Liver (tissue), 9 donors: ENCODE measurements around the gene PREP. TPM values are rescaled to one million over a fixed set of nuclear protein-coding genes. Genes with fewer than 3 reads are reported as not detected.
"Not testable (repeated sequence)": the region's sequence is repeated elsewhere in the genome, so short reads cannot be mapped to it uniquely, and the experiment has no call there.

Source experiments
- DNase-seq: peaks from one replicate; pipeline ENCODE4 v3.0.0-alpha.2; 2017; ENCODE audit warnings: low spot score
- H3K27ac ChIP-seq, 2 donors: one replicate each; pipeline ENCODE4 v1.7.0; 2013; ENCODE audit warnings: inconsistent platforms in 2 of 2, low read length in 2 of 2, control low read depth in 1 of 2, low read depth in 1 of 2, mild to moderate bottlenecking in 1 of 2
- H3K27me3 ChIP-seq, 4 donors: one replicate each; pipeline versions ENCODE4 v1.6.1 to v1.7.0; 2013; ENCODE audit warnings: low read length in 3 of 4, inconsistent platforms in 1 of 4, mild to moderate bottlenecking in 1 of 4, moderate library complexity in 1 of 4; ENCODE audit not compliant: control insufficient read depth in 4 of 4, insufficient read depth in 4 of 4
- H3K36me3 ChIP-seq, 4 donors: one replicate each; pipeline versions ENCODE4 v1.6.1 to v1.7.0; 2013; ENCODE audit warnings: low read length in 3 of 4, mild to moderate bottlenecking in 3 of 4, low read depth in 1 of 4, moderate library complexity in 1 of 4; ENCODE audit not compliant: control insufficient read depth in 4 of 4, insufficient read depth in 3 of 4
- H3K4me1 ChIP-seq, 4 donors: one replicate each; pipeline versions ENCODE4 v1.6.1 to v1.7.0; 2013; ENCODE audit warnings: low read length in 3 of 4, mild to moderate bottlenecking in 3 of 4, moderate library complexity in 1 of 4; ENCODE audit not compliant: control insufficient read depth in 4 of 4, insufficient read depth in 4 of 4
- H3K4me3 ChIP-seq, 3 donors: one replicate each; pipeline versions ENCODE4 v1.6.1 to v1.7.0; 2013; ENCODE audit warnings: low read length in 3 of 3, control low read depth in 1 of 3, low read depth in 1 of 3, mild to moderate bottlenecking in 1 of 3
- H3K9ac ChIP-seq, 2 donors: one replicate each; pipeline ENCODE4 v1.7.0; 2013; ENCODE audit warnings: low read length in 2 of 2, mild to moderate bottlenecking in 2 of 2, moderate library complexity in 2 of 2, control low read depth in 1 of 2, low read depth in 1 of 2
- H3K9me3 ChIP-seq, 4 donors: one replicate each; pipeline versions ENCODE4 v1.6.1 to v1.7.0; 2013; ENCODE audit warnings: low read length in 3 of 4; ENCODE audit not compliant: control insufficient read depth in 4 of 4
- EGR1 ChIP-seq, 2 donors: IDR thresholded peaks; 2 replicates each; pipeline ENCODE4 v1.6.1; 2016 to 2018; ENCODE audit warnings: antibody characterized with exemption in 2 of 2, low read depth in 2 of 2
- FOXA1 ChIP-seq: IDR thresholded peaks from 2 replicates; pipeline ENCODE4 v1.6.1; 2016; ENCODE audit warnings: antibody characterized with exemption
- FOXA2 ChIP-seq: IDR thresholded peaks from 2 replicates; pipeline ENCODE4 v1.6.1; 2016; ENCODE audit warnings: antibody characterized with exemption
- GABPA ChIP-seq, 2 donors: IDR thresholded peaks in 1 of 2; conservative IDR thresholded peaks in 1 of 2; 2 replicates each; pipeline ENCODE4 v1.6.1; 2016; ENCODE audit warnings: antibody characterized with exemption in 2 of 2, mild to moderate bottlenecking in 1 of 2, moderate library complexity in 1 of 2
- JUND ChIP-seq, 2 donors: IDR thresholded peaks; 2 replicates each; pipeline ENCODE4 v1.6.1; 2016; ENCODE audit warnings: antibody characterized with exemption in 2 of 2
- NR2F2 ChIP-seq: IDR thresholded peaks from 2 replicates; pipeline ENCODE4 v1.6.1; 2016; ENCODE audit warnings: antibody characterized with exemption
- RAD21 ChIP-seq, 2 donors: IDR thresholded peaks; 2 replicates each; pipeline ENCODE4 v1.6.1; 2016; ENCODE audit warnings: antibody characterized with exemption in 2 of 2, mild to moderate bottlenecking in 2 of 2
- REST ChIP-seq: IDR thresholded peaks from 2 replicates; pipeline ENCODE4 v1.6.1; 2016; ENCODE audit warnings: antibody characterized with exemption, mild to moderate bottlenecking
- RXRA ChIP-seq, 2 donors: IDR thresholded peaks; 2 replicates each; pipeline ENCODE4 v1.6.1; 2017 to 2018; ENCODE audit warnings: antibody characterized with exemption in 2 of 2, mild to moderate bottlenecking in 1 of 2
- SP1 ChIP-seq: IDR thresholded peaks from 2 replicates; pipeline ENCODE4 v1.6.1; 2018; ENCODE audit warnings: antibody characterized with exemption, mild to moderate bottlenecking
- YY1 ChIP-seq: IDR thresholded peaks from 2 replicates; pipeline ENCODE4 v1.6.1; 2016; ENCODE audit warnings: antibody characterized with exemption, mild to moderate bottlenecking
- ZBTB33 ChIP-seq: IDR thresholded peaks from 2 replicates; pipeline ENCODE4 v1.6.1; 2016; ENCODE audit warnings: antibody characterized with exemption
- WGBS: extraction: QIAGEN DNeasy Blood & Tissue Kit; methylation state at CpG from one replicate; pipeline ENCODE4 v1.1.7; 2013; 5-methylcytosine and 5-hydroxymethylcytosine counted together
- polyA plus RNA-seq, 2 donors: library from polyadenylated mRNA; stranded (reverse) in 1 of 2; unstranded in 1 of 2; fragments of 200-250 nt in 1 of 2; fragments of >200 nt in 1 of 2; fragmentation: Nextera tagmentation in 1 of 2; extraction: Ambion mirVana in 1 of 2; gene quantifications; one replicate each; pipeline versions ENCODE4 v1.2.1 to v1.2.3, GENCODE V29; 2013 to 2015
- total RNA-seq, 2 donors: library from RNA; depleted of rRNA; stranded (reverse); fragments of >200 nt; gene quantifications; one replicate each; pipeline ENCODE4 v1.2.3, GENCODE V29; 2014
- TF ChIP-seq, protein P1 (sequence below): fragments of 150-350 bp; IDR thresholded peaks from 2 replicates; pipeline ENCODE4 v1.5.1; 2017; ENCODE audit warnings: improper control_type of control experiment, low read depth, low read length; ENCODE audit not compliant: missing input control
- TF ChIP-seq, protein P2 (sequence below): IDR thresholded peaks from 2 replicates; pipeline ENCODE4 v1.6.1; 2016; ENCODE audit warnings: antibody characterized with exemption
- donor health status: healthy.
- donor health status: healthy.
- donor health status: healthy.
- donor health status: healthy.
- donor health status: healthy.

The PREP gene
- total and polyA plus RNA-seq, 4 donors, result 7.3 to 17.7 (median 13.0) TPM

GRCh38 chr6:105344881-105345370 is 58.0 kb downstream of the PREP start (continued):
- TF ChIP-seq, protein P1, sequence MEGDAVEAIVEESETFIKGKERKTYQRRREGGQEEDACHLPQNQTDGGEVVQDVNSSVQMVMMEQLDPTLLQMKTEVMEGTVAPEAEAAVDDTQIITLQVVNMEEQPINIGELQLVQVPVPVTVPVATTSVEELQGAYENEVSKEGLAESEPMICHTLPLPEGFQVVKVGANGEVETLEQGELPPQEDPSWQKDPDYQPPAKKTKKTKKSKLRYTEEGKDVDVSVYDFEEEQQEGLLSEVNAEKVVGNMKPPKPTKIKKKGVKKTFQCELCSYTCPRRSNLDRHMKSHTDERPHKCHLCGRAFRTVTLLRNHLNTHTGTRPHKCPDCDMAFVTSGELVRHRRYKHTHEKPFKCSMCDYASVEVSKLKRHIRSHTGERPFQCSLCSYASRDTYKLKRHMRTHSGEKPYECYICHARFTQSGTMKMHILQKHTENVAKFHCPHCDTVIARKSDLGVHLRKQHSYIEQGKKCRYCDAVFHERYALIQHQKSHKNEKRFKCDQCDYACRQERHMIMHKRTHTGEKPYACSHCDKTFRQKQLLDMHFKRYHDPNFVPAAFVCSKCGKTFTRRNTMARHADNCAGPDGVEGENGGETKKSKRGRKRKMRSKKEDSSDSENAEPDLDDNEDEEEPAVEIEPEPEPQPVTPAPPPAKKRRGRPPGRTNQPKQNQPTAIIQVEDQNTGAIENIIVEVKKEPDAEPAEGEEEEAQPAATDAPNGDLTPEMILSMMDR, result no peak
- TF ChIP-seq EGR1 (IDR thresholded peaks at IDR 0.05; ENCODE audit: low read depth in 2 of 2) (no peak), FOXA1 (no peak), YY1 (no peak), JUND (IDR thresholded peaks at IDR 0.05) (no peak)

DNA sequence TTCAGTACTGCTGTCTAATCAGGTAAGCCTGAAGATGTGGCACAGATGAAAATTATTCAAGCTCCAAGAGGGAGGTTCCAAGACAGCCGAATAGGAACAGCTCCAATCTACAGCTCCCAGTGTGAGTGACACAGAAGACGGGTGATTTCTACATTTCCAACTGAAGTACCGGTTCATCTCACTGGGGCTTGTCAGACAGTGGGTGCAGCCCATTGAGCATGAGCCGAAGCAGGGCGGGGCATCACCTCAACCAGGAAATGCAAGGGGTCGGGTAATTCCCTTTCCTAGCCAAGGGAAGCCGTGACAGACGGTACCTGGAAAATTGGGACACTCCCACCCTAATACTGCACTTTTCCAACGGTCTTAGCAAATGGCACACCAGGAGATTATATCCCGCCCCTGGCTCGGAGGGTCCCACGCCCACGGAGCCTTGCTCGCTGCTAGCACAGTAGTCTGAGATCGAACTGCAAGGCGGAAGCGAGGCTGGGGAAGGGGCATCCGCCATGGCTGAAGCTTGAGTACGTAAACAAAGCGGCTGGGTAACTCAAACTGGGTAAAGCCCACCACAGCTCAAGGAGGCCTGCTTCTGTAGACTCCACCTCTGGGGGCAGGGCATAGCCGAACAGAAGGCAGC is 64.4 kb downstream of the PREP start:
- H3K27me3 ChIP-seq, H3K4me3 ChIP-seq, H3K27ac ChIP-seq, DNase-seq, H3K36me3 ChIP-seq, H3K9ac ChIP-seq, H3K9me3 ChIP-seq, H3K4me1 ChIP-seq: not testable (repeated sequence)
- 98% methylated on average over 21 of the region's 21 CpGs for WGBS

DNA sequence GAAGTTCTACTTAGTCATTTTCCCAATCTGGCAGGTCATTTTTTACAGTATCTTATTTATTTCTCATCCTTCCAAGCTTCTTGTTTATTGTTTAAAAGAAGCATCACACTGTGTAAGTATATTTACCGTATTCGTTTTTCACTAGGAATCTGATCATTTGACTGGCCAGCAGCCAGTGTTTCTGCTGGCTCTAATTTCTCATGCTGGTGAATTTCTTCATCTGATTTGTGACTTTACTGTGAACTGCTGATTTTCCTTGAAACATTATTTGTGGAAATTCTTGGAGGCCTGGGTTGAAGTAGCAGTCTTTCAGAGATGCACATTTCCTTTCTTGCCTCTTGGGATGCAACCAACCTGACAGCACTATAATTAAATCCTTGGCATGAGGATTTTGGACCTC is 65.9 kb downstream of the PREP start:
- WGBS, result 86% methylated on average over 2 of the region's 2 CpGs
- peaks cover 0 to 12% (median 3%) of the 10 kb centered on the region in 4 donors for H3K36me3 ChIP-seq
- H3K9ac ChIP-seq, result no peak overlapping the region
- no peaks in the 10 kb centered on the region for H3K9me3 ChIP-seq
- TF ChIP-seq YY1, result no peak
- TF ChIP-seq GABPA (IDR thresholded peaks at IDR 0.05 in 1 of 2, conservative IDR thresholded peaks at IDR 0.05 in 1 of 2), result no peak
- no peak for TF ChIP-seq JUND (IDR thresholded peaks at IDR 0.05)
- TF ChIP-seq EGR1 (IDR thresholded peaks at IDR 0.05; ENCODE audit: low read depth in 2 of 2), result no peak
- no peak for TF ChIP-seq SP1
- TF ChIP-seq RAD21 (IDR thresholded peaks at IDR 0.05), result no peak
- TF ChIP-seq FOXA2, result no peak
- TF ChIP-seq, protein P2, sequence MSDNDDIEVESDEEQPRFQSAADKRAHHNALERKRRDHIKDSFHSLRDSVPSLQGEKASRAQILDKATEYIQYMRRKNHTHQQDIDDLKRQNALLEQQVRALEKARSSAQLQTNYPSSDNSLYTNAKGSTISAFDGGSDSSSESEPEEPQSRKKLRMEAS, result no peak
- no peaks in the 10 kb centered on the region for H3K27me3 ChIP-seq
- H3K4me1 ChIP-seq, result no peaks in the 10 kb centered on the region
- H3K27ac ChIP-seq, result no peak overlapping the region
- DNase-seq, result no peak
- no peak overlapping the region for H3K4me3 ChIP-seq

- H3K27me3 ChIP-seq, result no peaks in the 10 kb centered on the region
- peaks cover 0 to 25% (median 13%) of the 10 kb centered on the region in 4 donors for H3K36me3 ChIP-seq
- H3K9ac ChIP-seq, result no peak overlapping the region
- H3K4me3 ChIP-seq, result no peak overlapping the region
- no peaks in the 10 kb centered on the region for H3K4me1 ChIP-seq
- no peak overlapping the region for H3K27ac ChIP-seq
- no peaks in the 10 kb centered on the region for H3K9me3 ChIP-seq
- no peak for DNase-seq
- 93% methylated on average over 4 of the region's 4 CpGs for WGBS
- no peak for TF ChIP-seq ZBTB33
- TF ChIP-seq YY1, result no peak
- no peak for TF ChIP-seq SP1
- TF ChIP-seq NR2F2, result no peak
- no peak for TF ChIP-seq RXRA (IDR thresholded peaks at IDR 0.05)
- no peak for TF ChIP-seq REST
- TF ChIP-seq, protein P1, result no peak
- TF ChIP-seq, protein P2, result no peak
- TF ChIP-seq JUND (IDR thresholded peaks at IDR 0.05), result no peak
These were observed 70.3 kb downstream of the PREP start for GRCh38 chr6:105332576-105332975.
